Smooth muscle cell of the brain vasculature (primary cell): Measurements from ENCODE around the gene PHF12.

ENCODE experiments used
- DNase-seq: peaks from one replicate; pipeline ENCODE4 v3.0.0-alpha.2; 2012; ENCODE audit warnings: low read depth, low spot score

Gene PHF12

GRCh38 chr17:28860363-28860808 lies 90.9 kb downstream of the PHF12 start:
- no peak for DNase-seq

- DNase-seq, result no peak
Measured at GRCh38 chr17:28858801-28859355, 92.4 kb downstream of the PHF12 start.

GRCh38 chr17:28857905-28858800 lies 93.2 kb downstream of the PHF12 start:
- DNase-seq, result no peak

- no peak for DNase-seq
Measured at GRCh38 chr17:28856028-28856574, 95.2 kb downstream of the PHF12 start.

DNA sequence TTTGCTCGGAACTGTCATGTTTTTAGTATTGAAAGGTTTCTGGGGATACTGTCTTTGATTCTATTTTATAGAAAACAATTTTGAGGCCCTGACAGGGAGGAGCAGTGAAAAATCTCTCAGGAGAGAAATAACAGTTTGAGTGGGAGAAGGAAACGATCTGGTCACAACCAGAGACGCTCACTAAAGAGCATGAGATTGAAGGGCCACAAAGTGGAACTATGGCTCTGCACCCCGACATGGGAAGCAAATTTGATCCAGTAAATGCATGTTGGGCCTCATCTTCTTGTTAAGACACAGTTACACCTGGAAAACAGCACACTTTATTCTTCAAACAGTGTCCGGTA lies 96.0 kb downstream of the PHF12 start:
- no peak for DNase-seq
